PC-3 (cell line): ENCODE data around the gene DIAPH3.

ENCODE experiments used
- CTCF ChIP-seq: fragments of 300-600 bp; sonication (generic); conservative IDR thresholded peaks from 2 replicates; pipeline ENCODE4 v1.5.1; 2017; ENCODE audit warnings: antibody characterized with exemption, low read depth, mild to moderate bottlenecking, low read length
- EZH2phosphoT487 ChIP-seq: fragments of 300-600 bp; sonication (generic); IDR thresholded peaks from 2 replicates; pipeline ENCODE4 v1.6.1; 2018; ENCODE audit warnings: mild to moderate bottlenecking, antibody characterized with exemption, low read length, borderline replicate concordance

- TF ChIP-seq CTCF (no peak), EZH2phosphoT487 (no peak)
Observed at GRCh38 chr13:60165391-60166099, 1.8 kb upstream of the DIAPH3 start.
